Measurements from ENCODE around the gene CRBN.

The CRBN gene

GRCh38 chr3:3179407-3180094 is at the start of gene CRBN:
CRBN (minus strand) TSS chr3:3179691; CDS start chr3:3179687, 4 bp downstream.
- H3K27me3 ChIP-seq (ENCODE audit: low read length) = no peaks in the 10 kb centered on the region
- no peaks in the 10 kb centered on the region; the same call in 1 of the 2 replicates for H3K36me3 ChIP-seq (ENCODE audit: low read length)
- H2AFZ ChIP-seq (ENCODE audit: low read depth, low read length, severe bottlenecking) = peak within 1 kb of the TSS; percentile 90
- H3K79me2 ChIP-seq (ENCODE audit: insufficient read depth, low read length) = peaks cover 26% of the 10 kb centered on the region
- H3K4me3 ChIP-seq (ENCODE audit: insufficient read depth, low read length, poor library complexity, severe bottlenecking) = peak within 1 kb of the TSS; percentile 97
- peak within 1 kb of the TSS; percentile 99 for H3K4me2 ChIP-seq (ENCODE audit: low read depth, low read length, poor library complexity, severe bottlenecking)
- no peaks in the 10 kb centered on the region for H4K20me1 ChIP-seq (ENCODE audit: low read depth, low read length)
- no peaks in the 10 kb centered on the region for H3K9me3 ChIP-seq (ENCODE audit: insufficient read depth, low read length)
- peak within 1 kb of the TSS; percentile 76 for H3K9ac ChIP-seq (ENCODE audit: low read length)
- no peaks in the 10 kb centered on the region for H3K9me2 ChIP-seq (replicated peaks; ENCODE audit: insufficient read depth, low read length)
- H3F3A ChIP-seq (ENCODE audit: insufficient read depth) = no peaks in the 10 kb centered on the region
- TF ChIP-seq EZH2phosphoT487 (conservative IDR thresholded peaks at IDR 0.05; ENCODE audit: low read length) (no peak), CTCF (IDR thresholded peaks at IDR 0.05; ENCODE audit: insufficient read depth, low read length, poor library complexity, severe bottlenecking) (peak; percentile 92)
- H3K27ac ChIP-seq (ENCODE audit: low read depth, low read length) = no peak within 1 kb of the TSS

GRCh38 chr3:3227640-3228039 is 48.1 kb upstream of the CRBN start:
- Histone ChIP-seq H4K20me1 (ENCODE audit: low read depth, low read length) (no peaks in the 10 kb centered on the region), H3F3A (ENCODE audit: insufficient read depth) (no peaks in the 10 kb centered on the region)

GRCh38 chr3:3221528-3221927 is 42.0 kb upstream of the CRBN start:
- H2AFZ ChIP-seq (ENCODE audit: low read depth, low read length, severe bottlenecking) = no peak overlapping the region

More at GRCh38 chr3:3227640-3228039, 48.1 kb upstream of the CRBN start:
- H3K27ac ChIP-seq (ENCODE audit: low read depth, low read length) = no peak overlapping the region
- no peaks in the 10 kb centered on the region for H3K27me3 ChIP-seq (ENCODE audit: low read length)
- H3K9me3 ChIP-seq (ENCODE audit: insufficient read depth, low read length) = no peaks in the 10 kb centered on the region
- H3K79me2 ChIP-seq (ENCODE audit: insufficient read depth, low read length) = no peaks in the 10 kb centered on the region
- H2AFZ ChIP-seq (ENCODE audit: low read depth, low read length, severe bottlenecking) = no peak overlapping the region
- no peak overlapping the region for H3K4me3 ChIP-seq (ENCODE audit: insufficient read depth, low read length, poor library complexity, severe bottlenecking)
- no peak overlapping the region for H3K4me2 ChIP-seq (ENCODE audit: low read depth, low read length, poor library complexity, severe bottlenecking)
- H3K9me2 ChIP-seq (replicated peaks; ENCODE audit: insufficient read depth, low read length) = no peaks in the 10 kb centered on the region
- no peaks in the 10 kb centered on the region for H3K36me3 ChIP-seq (ENCODE audit: low read length)
- H3K9ac ChIP-seq (ENCODE audit: low read length) = no peak overlapping the region
- TF ChIP-seq EZH2phosphoT487 (conservative IDR thresholded peaks at IDR 0.05; ENCODE audit: low read length) (no peak), CTCF (IDR thresholded peaks at IDR 0.05; ENCODE audit: insufficient read depth, low read length, poor library complexity, severe bottlenecking) (no peak)

More at GRCh38 chr3:3221528-3221927, 42.0 kb upstream of the CRBN start:
- Histone ChIP-seq H3K36me3 (ENCODE audit: low read length) (no peaks in the 10 kb centered on the region), H3K4me3 (ENCODE audit: insufficient read depth, low read length, poor library complexity, severe bottlenecking) (no peak overlapping the region), H3K9me3 (ENCODE audit: insufficient read depth, low read length) (no peaks in the 10 kb centered on the region), H3K27ac (ENCODE audit: low read depth, low read length) (no peak overlapping the region), H3K9me2 (replicated peaks; ENCODE audit: insufficient read depth, low read length) (no peaks in the 10 kb centered on the region; the same call in 1 of the 2 replicates), H3K79me2 (ENCODE audit: insufficient read depth, low read length) (no peaks in the 10 kb centered on the region), H3K9ac (ENCODE audit: low read length) (no peak overlapping the region), H3K4me2 (ENCODE audit: low read depth, low read length, poor library complexity, severe bottlenecking) (no peak overlapping the region), H3F3A (ENCODE audit: insufficient read depth) (no peaks in the 10 kb centered on the region), H3K27me3 (ENCODE audit: low read length) (no peaks in the 10 kb centered on the region), H4K20me1 (ENCODE audit: low read depth, low read length) (no peaks in the 10 kb centered on the region)
- TF ChIP-seq EZH2phosphoT487 (conservative IDR thresholded peaks at IDR 0.05; ENCODE audit: low read length) (no peak), CTCF (IDR thresholded peaks at IDR 0.05; ENCODE audit: insufficient read depth, low read length, poor library complexity, severe bottlenecking) (no peak)

All from SU-DHL-6 (cell line).